Peyer's patch (tissue), 4 donors: ENCODE measurements around the gene CDKN2C. TPM values are rescaled to one million over a fixed set of nuclear protein-coding genes. Genes with fewer than 3 reads are reported as not detected.

Source experiments
- DNase-seq, 3 donors: peaks; one replicate each; pipeline ENCODE4 v3.0.0-alpha.2; 2017 to 2019
- H3K27ac ChIP-seq, 4 donors: fragments of 200-600 bp; sonication (generic); one replicate each; pipeline ENCODE4 v1.5.1; 2016 to 2019
- H3K27me3 ChIP-seq, 2 donors: fragments of 200-600 bp; sonication (generic); one replicate each; pipeline ENCODE4 v1.5.1; 2019
- H3K36me3 ChIP-seq, 3 donors: fragments of 200-600 bp; sonication (generic); one replicate each; pipeline ENCODE4 v1.5.1; 2016 to 2019
- H3K4me1 ChIP-seq, 4 donors: fragments of 200-600 bp; sonication (generic); one replicate each; pipeline ENCODE4 v1.5.1; 2016 to 2019
- H3K4me3 ChIP-seq, 4 donors: fragments of 200-600 bp; sonication (generic); 1 replicate in 3 of 4; 2 replicates in 1 of 4; pipeline ENCODE4 v1.5.1; 2016 to 2019; ENCODE audit warnings: mild to moderate bottlenecking in 1 of 4
- H3K9me3 ChIP-seq, 4 donors: fragments of 200-600 bp; sonication (generic); one replicate each; pipeline ENCODE4 v1.5.1; 2016 to 2019; ENCODE audit warnings: mild to moderate bottlenecking in 1 of 4
- POLR2A ChIP-seq, 2 donors: fragments of 450-650 bp; IDR thresholded peaks; one replicate each; pipeline ENCODE4 v1.5.1; 2017; ENCODE audit warnings: antibody characterized with exemption in 2 of 2, mild to moderate bottlenecking in 2 of 2, moderate library complexity in 2 of 2
- total RNA-seq, 4 donors: library from RNA; depleted of rRNA; stranded (reverse); fragments of >200 nt; gene quantifications; one replicate each; pipeline ENCODE4 v1.1.0, GENCODE V29; 2016
- TF ChIP-seq, protein P1 (sequence below), 6 experiments: fragments of 450-650 bp in 4 of 6; fragments of 200-600 bp in 2 of 6; sonication (generic) in 1 of 6; IDR thresholded peaks; one replicate each; pipeline ENCODE4 v1.5.1; 2017 to 2019; ENCODE audit warnings: antibody characterized with exemption in 6 of 6, mild to moderate bottlenecking in 3 of 6, moderate library complexity in 1 of 6

CDKN2C gene
- total RNA-seq, 4 donors from 2014 or later = 5.8 to 14.5 (median 9.5) TPM

DNA sequence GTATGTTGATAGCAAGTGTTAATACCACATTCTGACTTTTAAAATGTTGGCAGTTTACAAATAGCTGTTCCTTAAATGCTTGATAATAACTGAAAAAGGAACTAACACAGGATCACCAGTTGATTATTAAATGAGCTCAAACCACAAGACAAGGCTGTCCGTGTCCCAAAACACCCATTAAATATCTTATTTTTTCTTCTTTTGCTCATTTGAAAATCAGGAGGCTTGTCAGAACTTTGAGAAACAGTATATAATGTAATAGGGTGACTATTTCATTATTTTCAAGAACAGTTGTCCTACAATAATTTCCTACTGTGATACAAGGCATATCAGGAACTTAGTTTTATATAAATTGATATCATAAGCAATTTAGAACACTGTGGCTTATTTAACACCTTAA is 2.7 kb downstream of the CDKN2C start:
- Histone ChIP-seq H3K9me3 (no peaks in the 10 kb centered on the region), H3K4me1 (peaks cover 0 to 12% (median 4%) of the 10 kb centered on the region in 4 donors), H3K27ac (no peak overlapping the region), H3K27me3 (no peaks in the 10 kb centered on the region), H3K4me3 (peak overlapping the region in 1 of 4 donors; percentile 6), H3K36me3 (no peaks in the 10 kb centered on the region)
- no peak for DNase-seq
- TF ChIP-seq, protein P1, sequence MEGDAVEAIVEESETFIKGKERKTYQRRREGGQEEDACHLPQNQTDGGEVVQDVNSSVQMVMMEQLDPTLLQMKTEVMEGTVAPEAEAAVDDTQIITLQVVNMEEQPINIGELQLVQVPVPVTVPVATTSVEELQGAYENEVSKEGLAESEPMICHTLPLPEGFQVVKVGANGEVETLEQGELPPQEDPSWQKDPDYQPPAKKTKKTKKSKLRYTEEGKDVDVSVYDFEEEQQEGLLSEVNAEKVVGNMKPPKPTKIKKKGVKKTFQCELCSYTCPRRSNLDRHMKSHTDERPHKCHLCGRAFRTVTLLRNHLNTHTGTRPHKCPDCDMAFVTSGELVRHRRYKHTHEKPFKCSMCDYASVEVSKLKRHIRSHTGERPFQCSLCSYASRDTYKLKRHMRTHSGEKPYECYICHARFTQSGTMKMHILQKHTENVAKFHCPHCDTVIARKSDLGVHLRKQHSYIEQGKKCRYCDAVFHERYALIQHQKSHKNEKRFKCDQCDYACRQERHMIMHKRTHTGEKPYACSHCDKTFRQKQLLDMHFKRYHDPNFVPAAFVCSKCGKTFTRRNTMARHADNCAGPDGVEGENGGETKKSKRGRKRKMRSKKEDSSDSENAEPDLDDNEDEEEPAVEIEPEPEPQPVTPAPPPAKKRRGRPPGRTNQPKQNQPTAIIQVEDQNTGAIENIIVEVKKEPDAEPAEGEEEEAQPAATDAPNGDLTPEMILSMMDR (IDR thresholded peaks at IDR 0.05) = no peak
- TF ChIP-seq POLR2A (IDR thresholded peaks at IDR 0.05) = no peak

DNA sequence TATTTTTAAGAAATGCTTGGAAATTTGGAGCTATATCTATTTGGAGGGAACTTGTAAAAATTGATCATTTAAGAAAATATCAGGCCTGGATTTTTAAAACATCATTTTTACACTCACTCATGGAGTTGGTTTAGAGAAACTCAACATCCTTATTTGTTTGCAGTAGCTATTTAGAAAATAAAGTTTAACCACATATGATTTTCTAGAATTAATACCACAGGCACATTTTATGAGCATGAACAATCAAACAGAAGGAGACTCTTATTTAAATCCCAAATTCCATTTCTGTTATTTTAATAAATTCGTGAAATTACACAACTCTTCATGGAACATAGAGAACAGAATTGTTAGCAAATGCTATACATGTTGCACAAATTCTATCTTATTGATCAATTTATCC is 3.2 kb downstream of the CDKN2C start:
- H3K4me1 ChIP-seq = peaks cover 0 to 16% (median 4%) of the 10 kb centered on the region in 4 donors
- H3K36me3 ChIP-seq = no peaks in the 10 kb centered on the region
- no peak for DNase-seq
- H3K4me3 ChIP-seq = no peak overlapping the region
- H3K9me3 ChIP-seq = no peaks in the 10 kb centered on the region
- TF ChIP-seq POLR2A (IDR thresholded peaks at IDR 0.05) = no peak
- TF ChIP-seq, protein P1 (IDR thresholded peaks at IDR 0.05) = no peak
- H3K27ac ChIP-seq = no peak overlapping the region
- no peaks in the 10 kb centered on the region for H3K27me3 ChIP-seq

DNA sequence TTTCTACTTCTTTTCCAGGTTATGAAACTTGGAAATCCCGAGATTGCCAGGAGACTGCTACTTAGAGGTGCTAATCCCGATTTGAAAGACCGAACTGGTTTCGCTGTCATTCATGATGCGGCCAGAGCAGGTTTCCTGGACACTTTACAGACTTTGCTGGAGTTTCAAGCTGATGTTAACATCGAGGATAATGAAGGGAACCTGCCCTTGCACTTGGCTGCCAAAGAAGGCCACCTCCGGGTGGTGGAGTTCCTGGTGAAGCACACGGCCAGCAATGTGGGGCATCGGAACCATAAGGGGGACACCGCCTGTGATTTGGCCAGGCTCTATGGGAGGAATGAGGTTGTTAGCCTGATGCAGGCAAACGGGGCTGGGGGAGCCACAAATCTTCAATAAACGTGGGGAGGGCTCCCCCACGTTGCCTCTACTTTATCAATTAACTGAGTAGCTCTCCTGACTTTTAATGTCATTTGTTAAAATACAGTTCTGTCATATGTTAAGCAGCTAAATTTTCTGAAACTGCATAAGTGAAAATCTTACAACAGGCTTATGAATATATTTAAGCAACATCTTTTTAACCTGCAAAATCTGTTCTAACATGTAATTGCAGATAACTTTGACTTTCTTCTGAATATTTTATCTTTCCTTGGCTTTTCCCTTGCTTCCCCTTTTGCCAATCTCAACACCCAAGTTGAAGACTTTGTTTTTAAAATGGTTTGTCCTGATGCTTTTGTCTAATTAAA is 4.0 kb downstream of the CDKN2C start:
- no peak overlapping the region for H3K27ac ChIP-seq
- TF ChIP-seq POLR2A (IDR thresholded peaks at IDR 0.05) = no peak
- TF ChIP-seq, protein P1 (IDR thresholded peaks at IDR 0.05) = no peak
- peaks cover 0 to 15% (median 4%) of the 10 kb centered on the region in 4 donors for H3K4me1 ChIP-seq
- no peaks in the 10 kb centered on the region for H3K9me3 ChIP-seq
- no peak overlapping the region for H3K4me3 ChIP-seq
- DNase-seq = no peak
- no peaks in the 10 kb centered on the region for H3K27me3 ChIP-seq
- H3K36me3 ChIP-seq = no peaks in the 10 kb centered on the region

DNA sequence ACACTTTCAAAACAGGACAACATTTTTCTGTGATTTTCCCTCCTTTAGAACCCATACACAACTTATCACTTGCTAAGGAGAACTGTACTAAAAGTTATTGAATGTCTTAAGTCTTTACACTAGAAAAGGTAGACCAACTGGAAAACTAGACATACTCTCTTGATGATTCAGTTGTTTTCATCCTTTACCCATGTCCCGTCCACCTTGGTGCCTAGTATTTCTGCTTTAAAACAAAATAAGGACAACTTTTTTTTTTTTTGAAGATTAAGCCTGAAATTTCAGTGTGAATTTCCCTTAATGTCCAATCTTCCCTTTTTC is 4.5 kb downstream of the CDKN2C start:
- no peaks in the 10 kb centered on the region for H3K27me3 ChIP-seq
- no peak overlapping the region for H3K4me3 ChIP-seq
- H3K27ac ChIP-seq = no peak overlapping the region
- peaks cover 0 to 10% (median 4%) of the 10 kb centered on the region in 4 donors for H3K4me1 ChIP-seq
- no peaks in the 10 kb centered on the region for H3K9me3 ChIP-seq
- TF ChIP-seq, protein P1 (IDR thresholded peaks at IDR 0.05) = no peak
- no peak for TF ChIP-seq POLR2A (IDR thresholded peaks at IDR 0.05)
- no peak for DNase-seq
- no peaks in the 10 kb centered on the region for H3K36me3 ChIP-seq

DNA sequence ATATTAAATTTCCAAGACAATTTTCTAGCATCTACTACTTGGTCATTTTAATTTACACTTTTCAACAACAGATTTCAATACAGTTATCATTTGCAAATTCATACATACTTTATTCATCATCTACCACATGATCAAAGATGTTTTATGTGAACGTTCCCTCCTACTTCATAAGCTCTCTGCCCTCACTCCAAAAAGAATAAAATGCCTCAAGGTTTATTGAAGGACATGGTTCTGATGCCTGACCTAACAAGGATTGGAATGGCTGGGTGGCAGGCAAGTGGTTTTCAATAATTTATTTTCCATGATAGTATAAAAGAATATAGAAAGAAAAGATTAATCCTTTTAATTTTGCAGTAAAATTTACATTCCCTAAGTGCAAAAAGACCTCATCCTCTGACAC is 5.4 kb downstream of the CDKN2C start:
- no peaks in the 10 kb centered on the region for H3K36me3 ChIP-seq
- no peak for DNase-seq
- H3K4me1 ChIP-seq = peaks cover 0 to 9% (median 4%) of the 10 kb centered on the region in 4 donors
- no peaks in the 10 kb centered on the region for H3K27me3 ChIP-seq
- H3K27ac ChIP-seq = no peak overlapping the region
- TF ChIP-seq, protein P1 (IDR thresholded peaks at IDR 0.05) = no peak
- no peak for TF ChIP-seq POLR2A (IDR thresholded peaks at IDR 0.05)
- H3K9me3 ChIP-seq = no peaks in the 10 kb centered on the region
- H3K4me3 ChIP-seq = no peak overlapping the region
